ENCODE data around the gene SRRT. TPM values are rescaled to one million over a fixed set of nuclear protein-coding genes. Genes with fewer than 3 reads are reported as not detected.
A peak's percentile ranks its signal among the peaks of the same experiment; 100 is the strongest.

SRRT gene
- 67.6 TPM for total RNA-seq

DNA sequence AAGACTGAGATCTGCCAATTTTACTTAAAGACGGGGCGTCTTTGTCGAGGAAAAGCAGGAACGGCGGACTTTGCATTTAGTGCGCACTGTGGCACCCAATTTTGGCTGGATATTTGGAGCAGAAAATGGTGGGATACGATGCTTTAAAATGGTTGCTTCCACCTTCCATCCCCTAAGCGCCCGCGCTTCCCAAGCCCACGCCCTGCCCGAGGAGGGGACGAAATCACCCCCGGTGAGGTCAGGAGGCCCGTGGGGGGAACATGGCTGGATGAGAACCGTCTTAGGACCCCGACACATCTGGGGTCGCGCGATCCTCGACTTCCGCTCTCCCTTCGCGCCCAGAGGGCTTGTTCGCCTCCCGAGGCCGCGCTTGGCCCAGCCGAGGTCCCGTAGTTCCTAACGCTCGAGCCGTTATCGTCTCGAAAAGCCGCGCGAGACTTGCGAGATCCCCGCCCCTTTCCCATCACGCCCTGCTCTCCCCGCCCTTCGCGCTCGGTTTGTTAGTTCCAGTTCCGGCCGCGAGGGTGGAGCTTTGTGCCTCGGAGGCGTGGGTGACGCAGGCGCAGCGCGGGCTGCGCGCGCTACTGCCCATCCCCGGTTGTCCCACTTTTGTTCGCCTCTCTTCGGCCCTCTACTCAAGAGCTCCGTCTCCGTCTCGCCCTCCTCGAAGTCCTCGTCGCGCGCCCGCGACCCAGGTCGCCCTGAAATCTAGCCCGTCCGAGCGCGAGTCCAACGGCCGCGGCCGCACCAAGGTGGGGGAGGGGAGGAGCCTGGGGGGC is at the start of gene SRRT:
Gene SRRT (plus strand): TSS at position 527 of the 779 bp plus-strand sequence. CDS start 488 bp downstream, outside the sequence.
- peak; percentile 94 to 99 (median 98) for DNase-seq (ENCODE audit: low read depth in 2 of 3, low spot score in 2 of 3)

GRCh38 chr7:100825215-100825671 is 49.7 kb upstream of the SRRT start:
- DNase-seq (ENCODE audit: low read depth in 2 of 3, low spot score in 2 of 3) = no peak

DNA sequence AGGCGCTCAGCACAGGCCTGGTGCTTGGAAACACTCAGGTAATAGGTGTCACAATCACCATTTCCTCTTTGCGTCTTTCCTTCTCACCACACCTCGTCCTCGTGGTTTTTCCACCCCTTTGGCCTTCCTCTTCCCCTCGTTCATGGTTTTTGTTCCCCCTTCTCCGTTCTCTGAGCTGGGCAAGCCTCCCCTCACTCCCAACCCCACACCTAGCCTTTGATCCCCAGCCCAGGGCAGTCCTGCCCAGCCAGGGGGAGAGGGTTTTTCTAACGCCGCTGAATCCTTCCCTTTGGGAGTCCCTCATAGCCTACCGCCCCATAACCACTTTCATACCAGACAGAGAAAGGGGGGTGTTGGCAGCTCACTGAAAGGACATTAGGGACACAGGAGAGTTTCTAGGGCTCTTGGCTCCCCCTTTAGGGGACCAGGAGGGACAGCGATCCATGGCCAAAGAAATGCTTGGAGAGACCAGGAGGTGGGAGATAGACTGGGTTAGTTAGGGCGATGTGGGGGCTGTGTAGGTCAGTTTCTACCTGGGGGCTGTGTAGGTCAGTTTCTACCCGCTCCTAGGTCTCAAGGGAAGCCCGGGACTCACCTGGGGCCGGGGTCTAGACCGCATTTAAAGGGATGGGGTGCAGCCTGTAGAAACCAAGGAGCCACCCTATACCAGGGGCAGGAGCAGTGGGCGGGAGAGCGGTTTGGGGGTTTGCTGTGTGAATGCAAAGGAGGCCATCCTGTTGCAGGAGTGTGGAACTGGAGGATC is 49.0 kb upstream of the SRRT start:
- peak in 2 of 3 donors; percentile 45 to 61 for DNase-seq (ENCODE audit: low read depth in 2 of 3, low spot score in 2 of 3)

DNA sequence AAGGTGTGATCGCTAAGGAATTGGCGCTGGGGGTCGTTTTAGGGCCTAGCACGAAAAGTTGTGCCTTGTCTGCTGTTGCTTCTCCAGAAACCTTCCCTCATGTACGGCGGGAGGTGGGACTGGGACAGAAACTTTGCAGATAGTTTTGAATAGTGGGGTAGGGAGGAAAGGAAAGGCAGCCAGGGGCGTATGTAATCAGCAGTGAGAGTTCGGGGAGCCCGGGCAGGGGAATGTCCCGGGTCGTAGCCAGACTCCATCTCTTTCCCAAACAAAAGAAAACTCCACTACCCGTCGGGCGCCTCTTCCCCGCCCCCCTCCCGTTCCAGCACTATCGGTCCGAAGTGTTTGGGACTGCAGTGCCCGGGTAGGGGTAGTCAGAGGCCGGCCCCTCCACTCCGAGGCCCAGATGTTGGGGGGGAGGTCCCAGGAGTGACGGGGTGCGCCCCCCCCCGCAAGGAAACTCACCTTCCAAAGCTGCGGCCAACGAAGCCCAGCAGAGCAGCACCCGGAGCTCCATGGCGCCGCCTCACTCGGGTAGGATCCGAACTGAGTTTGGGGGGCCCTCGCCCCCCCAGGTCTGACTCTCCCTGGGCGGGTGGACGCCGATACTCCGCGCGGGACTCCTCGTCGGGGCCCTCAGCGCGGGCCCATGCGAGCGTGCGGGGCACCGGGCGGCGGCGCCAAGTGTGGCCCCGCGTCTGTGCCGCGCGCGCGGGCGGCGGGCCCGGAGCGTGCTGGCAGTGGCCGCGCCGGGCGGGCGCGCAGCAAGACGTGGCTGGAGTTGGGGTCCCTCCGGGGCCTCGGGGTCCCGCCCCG is 48.2 kb upstream of the SRRT start:
- peak in 1 of 3 donors; percentile 18 for DNase-seq (ENCODE audit: low read depth in 2 of 3, low spot score in 2 of 3)

DNA sequence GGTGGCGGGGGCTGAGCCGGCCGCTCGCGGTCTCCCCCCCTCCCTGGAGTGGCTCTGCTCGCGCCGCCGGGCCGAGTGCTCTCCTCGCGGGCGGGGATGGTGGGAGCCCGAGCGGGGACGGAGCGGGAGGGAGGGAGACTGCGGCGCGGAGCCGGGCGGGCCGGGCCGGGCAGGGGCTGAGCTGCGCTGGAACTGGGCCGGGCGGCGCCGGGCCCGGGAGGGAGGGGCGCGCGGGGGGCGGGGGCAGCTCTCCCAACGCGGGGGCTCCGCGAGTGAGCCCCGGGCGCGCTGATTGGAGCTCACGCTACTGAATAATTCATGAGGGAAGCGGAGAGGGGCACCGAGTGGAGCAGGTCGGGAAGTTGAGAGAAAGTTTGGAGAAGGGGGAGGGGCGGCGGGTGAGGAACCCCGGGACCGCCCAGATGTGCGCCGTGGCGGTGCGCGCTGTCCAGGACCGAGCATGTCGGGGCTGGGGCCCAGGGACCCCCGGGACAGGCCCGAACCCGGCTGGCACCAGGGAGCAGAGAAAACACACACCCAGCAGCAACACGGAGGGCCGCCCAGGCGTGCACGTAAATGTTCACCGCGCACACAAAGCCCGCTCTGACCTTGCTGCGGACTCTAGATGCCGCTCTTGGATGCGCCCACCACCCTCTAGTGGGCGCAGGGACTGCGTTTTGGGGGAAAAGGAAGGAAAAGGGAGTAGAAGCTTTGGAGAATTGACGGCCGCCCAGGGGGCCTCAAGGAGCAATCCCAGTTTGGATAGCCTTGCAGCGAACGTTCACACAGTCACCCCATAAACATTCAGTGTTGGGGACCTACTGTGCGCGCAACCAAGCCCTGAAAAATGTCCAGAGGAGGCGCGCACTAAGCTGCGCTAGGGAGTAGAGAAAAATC is 47.3 kb upstream of the SRRT start, which contains the start of gene EPHB4:
Gene EPHB4 (minus strand): TSS at position 194 of the 897 bp plus-strand sequence. CDS start 493 bp downstream, outside the sequence.
- peak in 2 of 3 donors; percentile 41 to 47 for DNase-seq (ENCODE audit: low read depth in 2 of 3, low spot score in 2 of 3)

DNA sequence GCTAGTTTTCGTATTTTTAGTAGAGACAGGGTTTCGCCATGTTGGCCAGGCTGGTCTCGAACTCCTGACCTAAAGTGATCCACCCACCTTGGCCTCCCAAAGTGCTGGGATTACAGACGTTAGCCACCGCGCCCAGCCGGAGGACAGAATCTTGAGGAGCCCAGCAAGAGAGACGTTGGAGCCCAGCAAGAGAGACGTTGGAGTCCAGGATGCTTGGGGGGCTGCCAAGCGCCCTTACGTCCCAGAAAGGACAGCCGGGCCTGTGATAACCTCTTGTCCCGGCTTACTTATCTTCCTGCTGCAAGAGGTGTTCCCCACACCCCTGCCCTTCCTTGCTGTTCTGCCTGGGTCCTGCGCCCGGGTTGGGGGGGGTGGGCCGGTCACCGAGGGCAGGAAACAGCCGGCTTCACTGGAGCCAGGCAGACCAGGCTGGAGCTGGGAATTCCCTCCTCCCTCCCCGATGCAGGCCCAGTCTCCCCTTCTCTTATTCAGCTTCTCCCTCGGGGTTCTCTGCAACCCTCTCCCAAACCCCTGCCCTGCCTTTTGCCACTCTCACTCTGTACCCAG is 45.7 kb upstream of the SRRT start:
- peak in 1 of 3 donors; percentile 20 for DNase-seq (ENCODE audit: low read depth in 2 of 3, low spot score in 2 of 3)

DNA sequence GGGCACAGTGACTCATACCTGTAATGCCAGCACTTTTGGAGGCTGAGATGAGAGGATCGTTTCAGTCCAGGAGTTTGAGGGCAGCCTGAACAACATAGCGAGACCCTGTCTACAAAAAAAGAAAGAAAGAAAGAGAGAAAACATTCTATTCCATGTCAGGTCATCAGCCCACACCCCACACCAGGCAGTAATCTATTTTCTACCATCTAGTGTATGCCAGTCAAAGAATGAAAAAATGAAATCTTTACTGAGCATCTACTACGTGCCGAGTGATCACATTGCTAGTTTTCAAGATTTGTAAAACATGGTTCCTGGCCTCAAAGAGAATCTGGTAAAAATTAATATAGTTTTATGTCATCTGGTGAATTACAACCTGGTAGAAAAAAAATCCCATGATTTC is 44.5 kb upstream of the SRRT start:
- DNase-seq (ENCODE audit: low read depth in 2 of 3, low spot score in 2 of 3) = no peak

DNA sequence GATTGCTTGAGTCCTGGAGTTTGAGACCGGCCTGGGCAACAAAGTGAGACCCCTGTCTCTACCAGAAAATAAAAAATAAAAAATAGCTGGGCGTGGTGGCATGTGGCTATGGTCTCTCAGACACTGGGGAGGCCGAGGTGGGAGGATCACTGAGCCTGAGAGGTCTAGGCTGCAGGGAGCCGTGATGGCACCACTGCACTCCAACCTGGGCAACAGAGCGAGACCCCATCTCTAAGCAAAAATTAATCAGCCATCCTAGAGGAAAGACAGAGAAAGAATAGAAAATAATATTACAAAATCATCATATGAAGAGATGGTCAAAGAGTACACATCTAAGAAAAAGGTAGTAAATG is 42.6 kb upstream of the SRRT start:
- DNase-seq (ENCODE audit: low read depth in 2 of 3, low spot score in 2 of 3) = no peak

DNA sequence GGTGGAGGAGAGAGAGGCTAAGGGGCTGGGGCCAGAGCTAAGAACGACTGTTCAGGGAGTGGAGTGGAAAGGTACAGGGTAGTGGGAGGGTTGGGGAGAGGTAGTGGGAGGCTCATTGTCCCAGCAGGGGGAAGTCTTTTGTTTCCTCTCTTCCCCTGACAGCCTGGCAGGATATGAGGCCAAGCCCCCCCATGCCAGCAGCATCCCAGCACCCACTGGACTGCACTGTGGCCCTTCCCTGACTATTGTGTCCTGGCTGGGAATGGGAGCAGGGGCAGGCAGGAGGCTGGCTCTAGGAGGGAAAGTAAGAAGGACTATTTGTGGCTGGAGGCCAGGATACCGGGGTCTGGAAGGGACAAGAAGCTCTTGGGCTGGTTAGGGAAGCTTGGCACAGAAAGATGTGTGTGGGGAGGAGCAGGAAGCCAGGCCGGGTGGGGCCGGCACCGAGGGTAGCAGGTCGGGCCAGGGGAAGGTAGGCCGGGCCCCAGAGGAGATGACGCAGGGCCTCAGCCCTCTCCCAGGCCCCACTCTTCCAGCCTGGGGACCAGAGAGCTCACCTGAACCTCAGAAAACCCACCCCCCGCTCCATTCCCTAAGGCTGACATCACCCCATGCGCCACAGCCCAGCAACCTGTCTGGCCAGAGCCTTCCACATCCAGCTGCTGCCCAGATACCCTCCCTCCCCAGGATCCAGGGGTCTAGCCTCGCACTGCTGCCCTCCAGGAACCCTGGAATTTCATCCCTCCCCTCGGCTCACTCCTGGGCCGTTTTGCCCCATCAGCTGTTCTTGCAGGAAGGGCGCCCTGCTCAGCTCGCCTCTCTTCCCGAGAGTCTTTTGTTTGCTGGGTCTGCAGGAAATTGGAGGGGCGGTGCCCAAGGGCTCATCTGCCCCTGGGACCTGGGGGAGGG is 38.7 kb upstream of the SRRT start:
- no peak for DNase-seq (ENCODE audit: low read depth in 2 of 3, low spot score in 2 of 3)

GRCh38 chr7:100836812-100837098 is 38.1 kb upstream of the SRRT start:
- DNase-seq (ENCODE audit: low read depth in 2 of 3, low spot score in 2 of 3) = no peak

DNA sequence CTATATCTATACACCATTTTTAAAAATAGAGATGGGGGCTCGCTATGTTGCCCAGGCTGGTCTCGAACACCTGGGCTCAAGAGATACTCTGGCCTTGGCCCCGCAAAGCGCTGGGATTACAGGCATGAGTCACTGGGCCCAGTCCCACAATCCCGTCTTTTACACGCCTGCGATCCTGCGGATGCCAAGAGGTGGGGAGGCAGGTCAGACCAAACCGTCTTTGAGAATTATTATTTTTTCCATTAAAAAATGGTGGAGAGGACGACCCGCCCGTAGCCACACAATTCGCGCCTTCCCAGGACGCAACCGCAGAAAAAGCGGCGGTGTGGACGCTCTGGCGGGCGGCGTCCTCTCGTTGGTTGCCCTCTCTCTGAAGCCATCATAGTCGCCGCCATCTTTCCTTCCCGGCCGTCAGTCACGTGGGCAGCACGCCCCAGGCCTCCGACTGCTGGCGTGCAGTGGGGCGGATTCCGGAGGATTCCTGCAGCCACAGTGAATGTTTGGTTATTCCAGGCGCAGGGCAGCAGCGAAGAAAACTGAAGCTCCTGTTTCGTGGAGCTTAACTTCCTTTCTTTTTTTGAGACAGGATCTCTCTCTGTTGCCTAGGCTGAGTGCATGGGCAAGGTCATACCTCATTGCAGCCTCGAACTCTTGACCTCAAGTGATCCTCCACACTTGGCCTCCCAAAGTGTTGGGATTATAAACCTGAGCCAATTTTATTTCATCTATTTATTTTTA is 37.6 kb upstream of the SRRT start:
- peak; percentile 35 to 85 (median 80) for DNase-seq (ENCODE audit: low read depth in 2 of 3, low spot score in 2 of 3)

DNA sequence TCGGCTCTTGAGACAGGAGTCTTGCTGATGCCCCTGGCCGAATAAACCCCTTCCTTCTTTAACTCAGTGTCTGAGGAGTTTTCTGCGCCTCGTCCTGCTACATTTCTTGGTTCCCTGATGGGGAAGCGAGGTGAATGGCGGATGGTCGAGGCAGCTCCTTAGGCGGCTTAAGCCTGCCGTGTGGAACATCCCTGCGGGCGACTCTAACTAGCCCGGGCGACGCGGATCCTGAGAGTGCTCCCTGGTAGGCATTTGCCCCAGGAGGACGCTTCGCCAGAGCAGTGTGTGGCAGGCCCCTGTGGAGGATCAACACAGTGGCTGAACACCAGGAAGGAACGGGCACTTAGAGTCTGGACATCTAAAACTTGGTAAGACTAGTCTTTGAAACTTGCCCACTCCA is 35.5 kb upstream of the SRRT start:
- no peak for DNase-seq (ENCODE audit: low read depth in 2 of 3, low spot score in 2 of 3)

DNA sequence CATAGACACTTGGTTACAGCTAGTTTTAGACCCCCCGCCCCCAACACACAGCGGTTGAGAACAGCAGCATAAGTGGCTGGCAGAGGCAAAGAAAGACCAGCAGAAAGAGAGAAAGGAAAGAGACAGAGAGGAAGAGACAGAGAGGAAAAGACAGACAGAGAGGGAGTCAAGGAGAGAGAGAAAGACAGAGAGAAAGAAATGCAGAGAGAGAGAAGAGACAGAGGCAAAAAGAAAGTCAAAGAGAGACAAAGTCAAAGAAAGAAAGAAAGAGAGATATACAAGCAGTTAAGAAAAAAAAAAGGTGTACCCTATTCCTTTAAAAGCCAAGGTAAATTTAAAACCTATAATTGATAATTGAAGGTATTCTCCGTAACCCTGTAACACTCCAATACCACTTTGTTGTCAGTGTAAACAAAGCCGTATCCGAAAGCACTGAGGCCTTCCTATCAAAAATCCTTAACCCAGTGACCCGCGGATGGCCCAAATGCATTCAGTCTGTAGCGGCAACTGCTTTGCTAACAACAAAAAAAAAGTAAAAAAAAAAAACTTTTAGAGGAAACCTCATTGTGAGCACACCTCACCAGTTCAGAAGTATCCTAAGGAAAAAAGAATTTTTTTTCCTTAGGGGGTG is 34.3 kb upstream of the SRRT start:
- DNase-seq (ENCODE audit: low read depth in 2 of 3, low spot score in 2 of 3) = no peak

DNA sequence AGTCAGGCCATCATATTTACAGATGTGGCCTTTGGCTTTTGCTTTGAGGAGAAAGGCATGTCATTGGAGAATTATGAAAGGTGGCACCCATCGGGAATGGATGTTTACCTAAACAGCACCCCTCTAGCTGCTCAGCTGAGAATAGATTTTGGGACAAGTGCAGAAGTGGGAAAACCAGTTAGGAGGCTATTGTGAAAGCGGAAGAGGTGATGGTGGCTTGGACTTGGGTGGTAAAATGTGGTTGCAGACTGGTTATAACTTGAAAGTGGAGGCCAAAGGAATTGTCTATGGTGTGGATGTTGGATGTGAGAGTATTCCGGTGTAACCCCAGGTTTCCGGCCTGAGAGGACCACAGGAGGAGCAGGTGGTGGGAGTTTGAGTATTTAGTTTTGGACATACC is 27.5 kb upstream of the SRRT start:
- no peak for DNase-seq (ENCODE audit: low read depth in 2 of 3, low spot score in 2 of 3)

GRCh38 chr7:100852048-100852872 is 22.6 kb upstream of the SRRT start, which contains the start of gene SLC12A9:
Gene SLC12A9 (plus strand): TSS chr7:100852713. CDS start chr7:100854198, 1,485 bp downstream.
- DNase-seq (ENCODE audit: low read depth in 2 of 3, low spot score in 2 of 3) = peak; percentile 67 to 81 (median 75)

DNA sequence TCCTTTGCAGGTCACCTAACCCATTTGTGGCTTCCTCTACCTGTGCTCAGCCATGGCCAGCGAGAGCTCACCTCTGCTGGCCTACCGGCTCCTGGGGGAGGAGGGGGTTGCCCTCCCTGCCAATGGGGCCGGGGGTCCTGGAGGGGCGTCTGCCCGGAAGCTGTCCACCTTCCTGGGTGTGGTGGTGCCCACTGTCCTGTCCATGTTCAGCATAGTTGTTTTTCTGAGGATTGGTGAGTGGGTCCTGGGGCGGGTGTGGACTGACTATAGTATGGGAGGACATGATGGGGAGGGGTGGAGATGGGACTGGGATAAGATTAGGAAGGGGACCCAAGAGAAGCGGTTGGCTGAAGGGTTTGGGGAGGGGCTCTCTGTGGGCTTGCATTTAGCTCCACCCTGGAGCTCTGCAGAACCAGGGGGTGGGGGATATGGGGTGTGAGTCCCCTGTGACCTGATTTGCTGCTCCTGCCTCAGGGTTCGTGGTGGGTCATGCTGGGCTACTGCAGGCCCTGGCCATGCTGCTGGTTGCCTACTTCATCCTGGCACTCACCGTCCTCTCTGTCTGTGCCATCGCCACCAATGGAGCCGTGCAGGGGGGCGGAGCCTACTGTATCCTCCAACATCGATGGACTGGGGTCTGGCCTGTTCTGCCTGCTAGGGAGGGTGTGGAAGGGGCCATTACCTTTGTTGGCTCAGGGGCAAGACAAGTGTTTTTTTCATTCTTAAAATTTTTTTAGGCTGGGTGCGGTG is 20.6 kb upstream of the SRRT start:
- DNase-seq (ENCODE audit: low read depth in 2 of 3, low spot score in 2 of 3) = no peak
